Activated CD4-positive, alpha-beta T cell treated with anti-CD3 and anti-CD28 coated beads, Interleukin-2, amount 50 U/mL, for 16 hours (primary cell): ENCODE data around the gene ZNF593OS.
A peak's percentile ranks its signal among the peaks of the same experiment; 100 is the strongest.

Experiments used
- DNase-seq: peaks from one replicate; pipeline ENCODE4 v3.0.0-alpha.2; 2020

The ZNF593OS gene

DNA sequence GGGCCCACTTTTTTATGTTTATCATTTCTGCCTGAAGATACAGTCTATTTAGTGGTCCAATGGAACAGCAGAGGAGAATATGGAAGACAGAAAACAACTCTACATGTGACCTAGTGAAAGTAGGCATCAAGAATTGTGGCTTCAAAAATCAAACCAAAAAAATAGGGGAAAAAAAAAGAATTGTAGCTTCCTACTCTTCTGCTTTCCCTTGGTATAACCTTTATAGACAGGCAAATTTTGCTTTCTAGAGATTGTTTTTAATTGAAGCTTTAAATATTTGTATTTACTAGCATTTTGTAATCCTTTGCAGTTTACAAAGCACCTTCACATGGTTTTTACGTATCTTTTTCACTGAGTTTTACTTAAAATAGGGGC lies 45.7 kb downstream of the ZNF593OS start:
- DNase-seq = no peak

DNA sequence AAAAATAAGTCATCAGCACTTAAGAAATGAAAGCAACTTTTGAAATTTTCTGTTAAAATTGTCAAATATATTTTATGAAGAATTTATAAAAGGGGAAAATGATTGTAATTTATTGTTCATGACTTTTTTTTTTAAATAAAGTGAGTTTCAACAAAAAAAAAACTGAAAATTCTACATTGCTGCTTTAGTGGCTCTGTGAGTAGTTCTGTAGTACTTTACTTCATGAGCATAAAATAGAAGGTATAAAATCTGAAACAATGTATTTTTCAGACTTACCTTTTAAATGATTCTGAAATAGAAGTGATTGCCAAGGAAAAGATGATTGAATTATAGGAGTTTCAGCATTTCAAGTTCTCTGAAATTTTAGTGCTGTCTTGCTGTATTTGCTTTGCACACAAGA lies 46.2 kb downstream of the ZNF593OS start:
- DNase-seq = no peak

DNA sequence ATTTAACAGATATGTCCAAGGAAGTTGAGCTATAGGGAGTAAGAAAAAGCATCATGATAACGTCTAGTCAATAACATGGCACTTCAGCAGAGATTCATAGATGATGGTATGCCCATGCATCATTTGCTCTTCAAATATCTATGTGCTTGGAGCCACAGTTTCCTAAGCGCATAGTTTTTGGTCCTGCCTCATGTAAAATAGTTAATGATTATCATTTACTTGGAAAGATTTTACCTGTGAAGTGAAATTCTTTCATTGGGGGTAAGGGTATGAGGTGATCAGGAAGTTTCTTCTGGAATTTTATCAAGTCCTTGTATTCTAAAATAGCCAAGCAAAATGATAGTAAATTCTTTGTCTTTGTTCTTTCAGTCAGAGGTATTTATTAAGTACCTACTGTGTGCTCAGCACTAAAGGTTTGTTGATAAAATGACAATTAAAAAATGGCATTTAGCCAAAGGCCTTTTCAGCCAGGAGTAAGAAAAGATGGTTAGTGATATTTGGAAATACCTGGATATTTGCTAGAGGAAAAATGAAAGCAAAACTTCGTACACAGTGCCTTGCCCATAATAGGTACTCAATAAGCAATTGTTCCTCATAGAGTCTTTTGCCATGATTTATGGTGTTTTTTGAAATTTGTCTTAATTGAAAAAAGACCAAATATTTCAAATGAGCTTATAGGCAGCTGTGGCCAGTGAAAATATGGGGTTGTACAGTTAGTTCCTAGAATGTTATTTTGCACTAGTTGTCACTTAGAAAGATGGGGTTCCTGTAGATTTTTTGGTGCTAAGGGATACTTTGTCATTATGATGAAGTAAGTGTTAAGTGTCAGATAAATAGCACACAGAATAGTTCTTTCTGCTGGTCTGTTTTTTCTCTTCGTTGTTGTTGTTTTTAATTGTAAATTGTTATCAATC lies 47.0 kb downstream of the ZNF593OS start:
- no peak for DNase-seq

DNA sequence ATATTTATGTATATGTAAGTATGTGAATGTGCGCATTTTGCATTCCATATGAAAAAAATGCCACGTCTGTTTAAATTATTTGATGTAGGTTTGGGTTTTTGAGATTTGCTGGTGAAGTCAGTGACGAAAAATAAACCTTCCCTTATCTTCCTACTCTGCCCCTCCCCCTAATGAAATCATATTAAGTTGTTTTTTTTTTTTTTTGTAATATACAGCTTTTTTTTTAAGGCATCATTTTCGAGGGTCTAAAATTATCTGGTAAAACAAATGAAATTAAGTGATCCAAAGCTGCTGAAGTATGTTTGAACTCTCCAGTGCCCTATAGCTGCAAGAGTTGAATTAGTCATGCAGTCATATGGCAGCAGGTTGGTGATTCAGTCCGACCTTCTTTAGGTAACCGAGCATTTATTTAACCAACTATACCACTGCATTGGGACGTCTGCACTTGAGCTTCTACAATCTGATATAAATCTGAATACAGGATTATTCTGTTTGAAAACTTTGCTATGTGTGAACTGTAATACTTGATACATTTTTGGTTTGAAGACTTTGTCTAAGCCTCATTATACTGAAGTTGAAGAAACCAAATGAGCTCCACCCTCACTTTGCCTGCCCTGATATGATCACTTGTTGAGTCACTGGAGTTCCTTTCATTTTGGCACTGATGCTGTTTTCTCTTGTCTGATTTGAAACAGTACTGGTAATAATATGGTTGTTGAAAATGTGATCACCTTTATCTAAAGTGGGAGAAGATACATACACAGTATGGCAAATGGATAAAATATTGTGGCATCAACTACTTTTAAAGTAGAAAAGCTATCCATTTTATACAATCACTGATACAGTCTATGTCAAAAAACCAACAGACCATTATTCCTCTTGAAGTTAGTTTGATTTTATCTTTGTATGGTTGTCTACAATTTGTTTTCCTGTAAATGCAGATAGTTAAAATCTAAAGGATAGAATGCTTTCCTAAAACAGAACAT lies 48.4 kb downstream of the ZNF593OS start:
- DNase-seq = peak; percentile 54

DNA sequence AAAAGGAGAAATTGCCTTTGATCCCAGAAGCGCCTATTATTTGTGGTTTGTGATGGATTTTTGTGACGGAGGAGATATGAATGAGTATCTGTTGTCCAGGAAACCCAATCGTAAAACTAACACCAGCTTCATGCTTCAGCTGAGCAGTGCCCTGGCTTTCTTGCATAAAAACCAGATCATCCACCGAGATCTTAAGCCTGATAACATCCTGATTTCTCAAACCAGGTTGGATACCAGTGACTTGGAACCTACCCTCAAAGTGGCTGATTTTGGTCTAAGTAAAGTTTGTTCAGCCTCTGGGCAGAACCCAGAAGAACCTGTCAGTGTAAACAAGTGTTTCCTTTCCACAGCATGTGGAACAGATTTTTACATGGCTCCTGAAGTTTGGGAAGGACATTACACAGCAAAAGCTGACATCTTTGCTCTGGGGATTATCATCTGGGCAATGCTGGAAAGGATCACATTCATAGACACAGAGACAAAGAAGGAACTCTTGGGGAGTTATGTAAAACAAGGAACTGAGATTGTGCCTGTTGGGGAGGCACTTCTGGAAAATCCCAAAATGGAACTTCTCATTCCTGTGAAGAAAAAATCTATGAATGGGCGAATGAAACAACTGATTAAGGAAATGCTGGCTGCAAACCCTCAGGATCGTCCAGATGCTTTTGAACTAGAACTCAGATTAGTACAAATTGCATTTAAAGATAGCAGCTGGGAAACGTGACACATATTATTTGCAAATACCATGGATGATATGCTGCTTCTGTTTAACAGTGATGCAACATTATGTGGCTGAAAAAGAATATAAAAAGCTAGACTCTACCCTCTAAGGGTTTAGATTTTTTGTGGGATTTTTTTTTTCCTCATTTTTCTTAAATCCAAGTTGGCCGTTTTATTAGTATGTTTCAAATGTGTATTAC lies 49.5 kb downstream of the ZNF593OS start:
- no peak for DNase-seq

DNA sequence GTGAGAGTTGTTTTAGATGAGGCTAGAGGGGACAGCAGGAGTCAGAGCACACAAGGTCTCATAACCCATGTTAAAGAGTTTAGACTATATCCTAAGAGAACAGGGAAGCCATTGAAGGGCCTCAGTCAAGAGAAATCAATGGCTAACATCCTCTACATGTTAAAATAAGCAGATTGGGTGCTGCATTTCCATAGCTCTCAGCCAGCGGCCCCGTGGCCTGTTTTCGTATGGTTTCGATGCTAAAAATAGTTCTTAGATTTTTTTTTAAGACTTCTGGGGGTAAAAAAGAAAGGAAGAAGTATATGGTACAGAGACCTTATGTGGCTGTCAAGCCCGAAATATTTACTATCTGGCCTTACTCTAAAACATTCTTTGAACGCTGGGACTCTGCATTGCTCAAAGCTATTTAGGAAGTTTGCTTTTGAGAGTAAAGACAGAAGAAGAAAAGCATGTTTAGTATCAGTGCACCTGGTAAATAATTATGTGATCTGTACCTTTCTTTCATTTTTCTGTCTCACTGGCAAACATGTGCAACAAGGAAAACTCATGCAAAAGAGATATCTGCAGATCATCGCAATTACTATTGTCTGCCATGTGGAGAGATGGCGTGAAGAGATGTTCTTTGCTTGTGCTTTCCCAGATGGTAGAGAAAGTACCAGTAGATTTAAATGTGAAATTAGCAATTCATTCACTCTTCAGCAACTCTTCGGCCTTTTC lies 51.6 kb downstream of the ZNF593OS start:
- DNase-seq = no peak
